CD14-positive monocyte (primary cell): ENCODE measurements around the gene ZNF641. TPM values are rescaled to one million over a fixed set of nuclear protein-coding genes. Genes with fewer than 3 reads are reported as not detected.

Source experiments
- DNase-seq, 3 donors: peaks; one replicate each; pipeline ENCODE4 v3.0.0-alpha.2; 2011 to 2022
- H2AFZ ChIP-seq: 2 replicates; pipeline ENCODE4 v1.6.0; 2012; ENCODE audit warnings: mild to moderate bottlenecking, low read depth, low read length, inconsistent platforms; ENCODE audit not compliant: insufficient read depth, poor library complexity, severe bottlenecking
- H3K27ac ChIP-seq, 2 donors: 1 replicate in 1 of 2; 2 replicates in 1 of 2; pipeline ENCODE4 v1.5.1; 2012 to 2013; ENCODE audit warnings: low read length in 2 of 2, control low read depth in 1 of 2, inconsistent platforms in 1 of 2, low read depth in 1 of 2, mild to moderate bottlenecking in 1 of 2
- H3K27me3 ChIP-seq, 2 donors: one replicate each; pipeline versions ENCODE4 v1.6.0 to v1.6.1; 2011 to 2013; ENCODE audit warnings: low read length in 2 of 2; ENCODE audit not compliant: control insufficient read depth in 2 of 2, insufficient read depth in 2 of 2
- H3K36me3 ChIP-seq, 2 donors: replicated peaks in 1 of 2; 1 replicate in 1 of 2; 2 replicates in 1 of 2; pipeline versions ENCODE4 v1.5.1 to v1.6.1; 2012 to 2013; ENCODE audit warnings: low read length in 2 of 2, control low read depth in 1 of 2, inconsistent platforms in 1 of 2, mild to moderate bottlenecking in 1 of 2; ENCODE audit not compliant: insufficient read depth in 2 of 2, control insufficient read depth in 1 of 2
- H3K4me1 ChIP-seq, 2 donors: 1 replicate in 1 of 2; 2 replicates in 1 of 2; pipeline versions ENCODE4 v1.5.1 to v1.6.1; 2012 to 2013; ENCODE audit warnings: low read length in 2 of 2, control low read depth in 1 of 2, inconsistent platforms in 1 of 2, mild to moderate bottlenecking in 1 of 2, moderate library complexity in 1 of 2; ENCODE audit not compliant: insufficient read depth in 2 of 2, control insufficient read depth in 1 of 2
- H3K4me2 ChIP-seq: replicated peaks from 2 replicates; pipeline ENCODE3; 2012; ENCODE audit warnings: low read length, moderate library complexity, mild to moderate bottlenecking; ENCODE audit not compliant: poor library complexity, severe bottlenecking; ENCODE audit errors: extremely low read depth
- H3K4me3 ChIP-seq, 3 experiments: fragments of 200-600 bp in 1 of 3; sonication (generic) in 1 of 3; replicated peaks in 1 of 3; 1 replicate in 2 of 3; 2 replicates in 1 of 3; pipeline ENCODE4 v1.5.1; 2011 to 2013; ENCODE audit warnings: low read length in 3 of 3, mild to moderate bottlenecking in 3 of 3, control low read depth in 2 of 3, low read depth in 2 of 3, inconsistent platforms in 1 of 3, moderate library complexity in 1 of 3
- H3K79me2 ChIP-seq: 2 replicates; pipeline ENCODE4 v1.6.0; 2012; ENCODE audit warnings: mild to moderate bottlenecking, control low read depth, inconsistent platforms, low read length, moderate library complexity; ENCODE audit not compliant: insufficient read depth
- H3K9ac ChIP-seq: 2 replicates; pipeline ENCODE4 v1.6.0; 2017; ENCODE audit warnings: low read length, mild to moderate bottlenecking; ENCODE audit not compliant: insufficient read depth, poor library complexity, severe bottlenecking
- H3K9me3 ChIP-seq, 2 donors: replicated peaks in 1 of 2; 1 replicate in 1 of 2; 2 replicates in 1 of 2; pipeline versions ENCODE4 v1.5.1 to v1.6.1; 2012 to 2013; ENCODE audit warnings: low read length in 2 of 2, control low read depth in 1 of 2; ENCODE audit not compliant: control insufficient read depth in 1 of 2, insufficient read depth in 1 of 2
- H4K20me1 ChIP-seq: 2 replicates; pipeline ENCODE4 v1.6.0; 2012; ENCODE audit warnings: mild to moderate bottlenecking, low read length, control low read depth, moderate library complexity; ENCODE audit not compliant: insufficient read depth
- H3K27ac Mint-ChIP-seq, 7 donors: one replicate each; pipeline ENCODE4 v1.8.0; 2020; ENCODE audit warnings: mild to moderate bottlenecking in 7 of 7, mixed read lengths in 7 of 7, moderate library complexity in 6 of 7, inconsistent platforms in 2 of 7
- H3K27me3 Mint-ChIP-seq, 3 donors: one replicate each; pipeline ENCODE4 v1.8.0; 2021 to 2022; ENCODE audit warnings: low read depth in 3 of 3, mild to moderate bottlenecking in 3 of 3, mixed read lengths in 3 of 3, moderate library complexity in 3 of 3, inconsistent platforms in 1 of 3
- H3K36me3 Mint-ChIP-seq, 2 donors: one replicate each; pipeline ENCODE4 v1.8.0; 2020; ENCODE audit warnings: mixed read lengths in 2 of 2, inconsistent platforms in 1 of 2, mild to moderate bottlenecking in 1 of 2
- H3K4me1 Mint-ChIP-seq: one replicate; pipeline ENCODE4 v1.8.0; 2020; ENCODE audit warnings: mild to moderate bottlenecking, mixed read lengths
- H3K4me3 Mint-ChIP-seq, 2 donors: one replicate each; pipeline ENCODE4 v1.8.0; 2020; ENCODE audit warnings: mild to moderate bottlenecking in 2 of 2, mixed read lengths in 2 of 2, moderate library complexity in 1 of 2
- H3K9me3 Mint-ChIP-seq, 7 donors: one replicate each; pipeline ENCODE4 v1.8.0; 2020 to 2022; ENCODE audit warnings: mixed read lengths in 7 of 7, mild to moderate bottlenecking in 6 of 7, moderate library complexity in 6 of 7, inconsistent platforms in 2 of 7
- WGBS: methylation state at CpG from one replicate; pipeline ENCODE4 v1.1.5; 2013; ENCODE audit warnings: missing lambda C conversion rate; ENCODE audit not compliant: insufficient coverage; 5-methylcytosine and 5-hydroxymethylcytosine counted together
- intact Hi-C, 2 donors: fragments of 100-400 bp; cut with micrococcal nuclease; formaldehyde crosslinking; loops; one replicate each; pipeline versions ENCODE4 v1.15.0 to v1.15.1; 2023
- polyA plus RNA-seq, 3 donors: library from polyadenylated mRNA; depleted of rRNA in 1 of 3; unstranded in 2 of 3; stranded (reverse) in 1 of 3; fragments of 300-500 nt in 2 of 3; fragments of >200 nt in 1 of 3; fragmentation: Illumina TruSeq in 2 of 3; gene quantifications; 1 replicate in 2 of 3; 2 replicates in 1 of 3; pipeline ENCODE4 v1.2.3, GENCODE V29; 2012 to 2021
- TF ChIP-seq, protein P1 (sequence below): fragments of 200-600 bp; IDR thresholded peaks from one replicate; pipeline ENCODE4 v1.8.0; 2022; ENCODE audit warnings: antibody characterized with exemption, mild to moderate bottlenecking

ZNF641 gene
- polyA plus RNA-seq, 3 donors = 12.1 to 21.7 (median 12.6) TPM

GRCh38 chr12:48374164-48374563, 23.4 kb upstream of the ZNF641 start:
- H3K4me2 ChIP-seq = no peak overlapping the region
- H3K79me2 ChIP-seq = no peaks in the 10 kb centered on the region
- H3K4me1 Mint-ChIP-seq = peaks cover 1% of the 10 kb centered on the region
- H3K4me3 Mint-ChIP-seq = no peak overlapping the region
- no peaks in the 10 kb centered on the region for H4K20me1 ChIP-seq
- no peaks in the 10 kb centered on the region for H3K36me3 ChIP-seq
- no peak overlapping the region for H3K27ac ChIP-seq
- DNase-seq = no peak
- H2AFZ ChIP-seq = no peak overlapping the region
- no peaks in the 10 kb centered on the region for H3K36me3 Mint-ChIP-seq
- H3K4me3 ChIP-seq = no peak overlapping the region
- TF ChIP-seq, protein P1, sequence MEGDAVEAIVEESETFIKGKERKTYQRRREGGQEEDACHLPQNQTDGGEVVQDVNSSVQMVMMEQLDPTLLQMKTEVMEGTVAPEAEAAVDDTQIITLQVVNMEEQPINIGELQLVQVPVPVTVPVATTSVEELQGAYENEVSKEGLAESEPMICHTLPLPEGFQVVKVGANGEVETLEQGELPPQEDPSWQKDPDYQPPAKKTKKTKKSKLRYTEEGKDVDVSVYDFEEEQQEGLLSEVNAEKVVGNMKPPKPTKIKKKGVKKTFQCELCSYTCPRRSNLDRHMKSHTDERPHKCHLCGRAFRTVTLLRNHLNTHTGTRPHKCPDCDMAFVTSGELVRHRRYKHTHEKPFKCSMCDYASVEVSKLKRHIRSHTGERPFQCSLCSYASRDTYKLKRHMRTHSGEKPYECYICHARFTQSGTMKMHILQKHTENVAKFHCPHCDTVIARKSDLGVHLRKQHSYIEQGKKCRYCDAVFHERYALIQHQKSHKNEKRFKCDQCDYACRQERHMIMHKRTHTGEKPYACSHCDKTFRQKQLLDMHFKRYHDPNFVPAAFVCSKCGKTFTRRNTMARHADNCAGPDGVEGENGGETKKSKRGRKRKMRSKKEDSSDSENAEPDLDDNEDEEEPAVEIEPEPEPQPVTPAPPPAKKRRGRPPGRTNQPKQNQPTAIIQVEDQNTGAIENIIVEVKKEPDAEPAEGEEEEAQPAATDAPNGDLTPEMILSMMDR = no peak
- no peaks in the 10 kb centered on the region for H3K4me1 ChIP-seq
- intact Hi-C loops = no loop called here
- no peaks in the 10 kb centered on the region for H3K9me3 ChIP-seq
- peaks cover 0 to 8% (median under 1%) of the 10 kb centered on the region in 7 donors for H3K9me3 Mint-ChIP-seq
- no peak overlapping the region for H3K9ac ChIP-seq
- no peaks in the 10 kb centered on the region for H3K27me3 ChIP-seq
- no peak overlapping the region for H3K27ac Mint-ChIP-seq
- peaks cover 0 to 8% (median 7%) of the 10 kb centered on the region in 3 donors for H3K27me3 Mint-ChIP-seq

DNA sequence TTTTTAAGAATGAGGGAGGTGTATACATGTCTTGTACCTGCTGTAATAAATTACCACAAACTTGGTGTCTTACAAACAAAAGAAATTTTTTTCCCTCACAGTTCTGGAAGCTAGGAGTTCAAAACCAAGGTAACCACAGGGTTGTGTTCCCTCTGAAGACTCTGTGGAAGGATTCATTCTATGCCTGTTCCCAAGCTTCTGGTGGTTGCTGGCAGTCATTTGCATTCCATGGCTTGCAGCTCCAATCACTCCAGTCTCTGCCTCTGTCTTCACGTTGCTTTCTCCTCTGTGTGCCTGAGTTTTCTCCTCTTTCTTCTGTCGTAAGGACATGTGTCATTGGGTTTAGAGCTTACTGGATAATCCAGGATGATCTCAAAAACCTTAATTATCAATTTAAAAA, 15.4 kb upstream of the ZNF641 start:
- Histone ChIP-seq H3K79me2 (no peaks in the 10 kb centered on the region), H3K9me3 (peaks cover 0 to 4% of the 10 kb centered on the region in 2 donors), H3K4me3 (no peak overlapping the region), H3K36me3 (no peaks in the 10 kb centered on the region), H2AFZ (no peak overlapping the region), H3K4me2 (no peak overlapping the region), H3K27ac (no peak overlapping the region), H3K27me3 (no peaks in the 10 kb centered on the region), H3K4me1 (no peaks in the 10 kb centered on the region), H3K9ac (no peak overlapping the region), H4K20me1 (no peaks in the 10 kb centered on the region)
- Mint-ChIP-seq H3K4me3 (no peak overlapping the region), H3K36me3 (peaks cover 0 to 2% of the 10 kb centered on the region in 2 donors), H3K27me3 (peaks cover 0 to 10% (median 8%) of the 10 kb centered on the region in 3 donors), H3K4me1 (no peaks in the 10 kb centered on the region), H3K27ac (peak overlapping the region in 1 of 7 donors; percentile 15), H3K9me3 (peaks cover 0 to 7% (median 3%) of the 10 kb centered on the region in 7 donors)
- TF ChIP-seq, protein P1 = no peak
- intact Hi-C loops = no loop called here
- DNase-seq = no peak
- no CpG with 5 or more reads among the region's 2 CpGs for WGBS
